GM12872 (cell line): ENCODE measurements around the gene ARL14EP.

Experiments used
- TF ChIP-seq, protein P1 (sequence below): IDR thresholded peaks from 3 replicates; pipeline ENCODE4 v1.5.1; 2011; ENCODE audit warnings: low read depth, mild to moderate bottlenecking, low read length, moderate library complexity; ENCODE audit not compliant: insufficient read depth

Gene ARL14EP

GRCh38 chr11:30326906-30327305, 4.0 kb downstream of the ARL14EP start:
- TF ChIP-seq, protein P1, sequence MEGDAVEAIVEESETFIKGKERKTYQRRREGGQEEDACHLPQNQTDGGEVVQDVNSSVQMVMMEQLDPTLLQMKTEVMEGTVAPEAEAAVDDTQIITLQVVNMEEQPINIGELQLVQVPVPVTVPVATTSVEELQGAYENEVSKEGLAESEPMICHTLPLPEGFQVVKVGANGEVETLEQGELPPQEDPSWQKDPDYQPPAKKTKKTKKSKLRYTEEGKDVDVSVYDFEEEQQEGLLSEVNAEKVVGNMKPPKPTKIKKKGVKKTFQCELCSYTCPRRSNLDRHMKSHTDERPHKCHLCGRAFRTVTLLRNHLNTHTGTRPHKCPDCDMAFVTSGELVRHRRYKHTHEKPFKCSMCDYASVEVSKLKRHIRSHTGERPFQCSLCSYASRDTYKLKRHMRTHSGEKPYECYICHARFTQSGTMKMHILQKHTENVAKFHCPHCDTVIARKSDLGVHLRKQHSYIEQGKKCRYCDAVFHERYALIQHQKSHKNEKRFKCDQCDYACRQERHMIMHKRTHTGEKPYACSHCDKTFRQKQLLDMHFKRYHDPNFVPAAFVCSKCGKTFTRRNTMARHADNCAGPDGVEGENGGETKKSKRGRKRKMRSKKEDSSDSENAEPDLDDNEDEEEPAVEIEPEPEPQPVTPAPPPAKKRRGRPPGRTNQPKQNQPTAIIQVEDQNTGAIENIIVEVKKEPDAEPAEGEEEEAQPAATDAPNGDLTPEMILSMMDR: no peak

- TF ChIP-seq, protein P1: no peak
Measured at GRCh38 chr11:30328681-30329080, 5.8 kb downstream of the ARL14EP start.

DNA sequence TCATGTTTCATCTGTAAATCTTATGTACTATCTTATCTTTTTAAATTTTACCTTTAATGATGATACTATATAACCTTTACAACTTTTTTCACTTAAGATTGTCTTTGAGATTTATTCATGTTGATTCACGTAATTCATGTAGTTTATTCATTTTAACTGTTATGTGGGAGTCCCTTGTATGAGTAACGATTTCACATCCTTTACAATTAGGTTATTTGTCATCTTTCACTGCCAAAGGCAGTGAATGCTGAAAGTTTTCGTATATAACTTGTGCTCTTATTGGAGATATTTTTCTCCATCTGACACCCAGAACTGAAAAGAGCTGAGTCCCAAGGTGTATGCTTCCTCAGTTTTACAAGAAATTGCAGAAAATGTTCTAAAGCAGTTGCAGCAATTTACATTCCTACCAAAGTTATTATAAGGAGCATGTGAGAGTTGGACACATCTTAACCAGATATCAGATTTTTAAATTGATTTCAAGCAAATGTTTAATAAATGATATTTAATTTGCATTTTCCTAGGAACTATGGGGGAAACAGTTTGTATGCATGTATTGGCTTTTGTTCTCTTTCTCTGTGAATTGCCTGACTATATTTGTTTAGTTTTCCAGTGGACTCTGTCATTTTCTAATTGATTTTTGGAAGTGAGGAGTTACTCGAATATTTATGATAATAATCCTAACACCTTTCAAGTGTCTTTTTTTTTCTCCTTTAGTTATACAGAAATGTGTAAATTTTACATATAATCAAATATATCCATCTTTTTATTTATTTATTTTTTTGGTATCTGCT, 6.4 kb downstream of the ARL14EP start:
- TF ChIP-seq, protein P1: no peak

- TF ChIP-seq, protein P1: peak; percentile 53
Measured at GRCh38 chr11:30333405-30333804, 10.5 kb downstream of the ARL14EP start.

DNA sequence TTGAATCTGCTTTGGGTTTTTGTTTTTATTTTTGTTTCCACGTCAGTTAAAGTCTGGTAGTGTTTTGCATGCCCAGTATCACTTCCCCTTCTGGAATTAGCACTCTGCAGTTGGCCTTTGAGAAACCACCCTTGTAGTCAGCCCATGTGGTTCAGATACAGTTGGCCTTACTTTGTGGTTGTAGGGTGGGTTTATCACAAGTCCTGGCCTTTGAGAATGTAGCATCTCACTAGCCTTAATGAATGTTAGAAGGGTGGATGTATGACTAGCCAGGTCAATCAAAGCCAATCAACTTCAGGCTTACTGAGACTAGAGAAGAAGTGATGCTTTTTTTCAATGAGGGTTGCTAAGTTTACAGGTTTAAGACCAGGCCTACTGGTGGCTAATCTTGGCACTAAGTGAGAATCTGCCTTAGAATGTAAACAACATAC, 19.8 kb downstream of the ARL14EP start:
- TF ChIP-seq, protein P1: no peak

GRCh38 chr11:30344085-30344484, 21.2 kb downstream of the ARL14EP start:
- TF ChIP-seq, protein P1: no peak

DNA sequence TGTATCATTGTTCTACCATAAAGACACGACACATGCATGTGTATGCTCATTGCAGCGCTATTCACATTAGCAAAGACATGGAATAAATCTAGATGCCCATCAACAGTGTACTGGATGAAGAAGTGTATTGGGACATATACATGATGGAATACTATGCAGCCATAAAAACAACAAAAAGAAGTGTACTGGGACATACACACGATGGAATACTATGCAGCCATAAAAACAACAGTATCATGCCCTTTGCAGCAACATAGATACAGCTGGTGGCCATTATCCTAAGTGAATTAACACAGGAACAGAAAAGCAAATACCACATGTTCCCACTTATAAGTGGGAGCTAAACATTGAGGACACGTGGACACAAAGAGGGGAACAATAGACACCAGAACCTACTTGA, 22.7 kb downstream of the ARL14EP start:
- TF ChIP-seq, protein P1: no peak
